Measurements from ENCODE around the gene TRIM67.

TRIM67 gene

GRCh38 chr1:231236938-231237337, 75.1 kb downstream of the TRIM67 start:
- no peak for DNase-seq

GRCh38 chr1:231238298-231238697, 76.4 kb downstream of the TRIM67 start:
- DNase-seq, result no peak

- DNase-seq, result no peak
Measured at GRCh38 chr1:231240531-231240882, 78.6 kb downstream of the TRIM67 start.

- DNase-seq, result peak; percentile 94
Measured at GRCh38 chr1:231240883-231241735, 79.3 kb downstream of the TRIM67 start, which contains the start of gene GNPAT. Gene GNPAT (plus strand): TSS chr1:231241212. CDS start chr1:231241379, 167 bp downstream.

GRCh38 chr1:231241750-231242149, 79.9 kb downstream of the TRIM67 start:
- no peak for DNase-seq

GRCh38 chr1:231242516-231243198, 80.8 kb downstream of the TRIM67 start:
- DNase-seq, result no peak

GRCh38 chr1:231248778-231249177, 86.9 kb downstream of the TRIM67 start:
- no peak for DNase-seq

GRCh38 chr1:231252336-231252735, 90.5 kb downstream of the TRIM67 start:
- no peak for DNase-seq

- DNase-seq, result no peak
Measured at GRCh38 chr1:231260351-231260750, 98.5 kb downstream of the TRIM67 start.

GRCh38 chr1:231264642-231265041, 102.8 kb downstream of the TRIM67 start:
- no peak for DNase-seq

GRCh38 chr1:231265379-231265778, 103.5 kb downstream of the TRIM67 start:
- no peak for DNase-seq

GRCh38 chr1:231266811-231267322, 105.0 kb downstream of the TRIM67 start:
- no peak for DNase-seq

Measured in activated CD4-positive, CD25-positive, alpha-beta regulatory T cell treated with anti-CD3 and anti-CD28 coated beads, Interleukin-2, amount 50 U/mL, for 72 hours (primary cell).